Activated B cell treated with CpG ODN at 0.5 μM for 24 hours (primary cell): ENCODE measurements around the gene PTGIR. TPM values are rescaled to one million over a fixed set of nuclear protein-coding genes. Genes with fewer than 3 reads are reported as not detected.

Experiments
- ATAC-seq: fragments of 200-7000 bp; cut with Tn5 transposase; one replicate; pipeline ENCODE4 v1.10.0; 2021; ENCODE audit warnings: low read depth, mild to moderate bottlenecking, moderate library complexity
- CTCF ChIA-PET: fragments of 350-600 bp; sonication (Branson Sonifier 250); formaldehyde crosslinking; loops from one replicate; lab custom pipeline; 2021; ENCODE audit warnings: antibody characterized with exemption; lab: Charles Lee
- POLR2A ChIA-PET: fragments of 350-600 bp; sonication (Branson Sonifier 250); formaldehyde crosslinking; loops from one replicate; lab custom pipeline; 2021; ENCODE audit warnings: antibody characterized with exemption; lab: Charles Lee
- DNase-seq: peaks from one replicate; pipeline ENCODE4 v3.0.0; 2022
- H3K27ac Mint-ChIP-seq: one replicate; pipeline ENCODE4 v1.8.0; 2020; ENCODE audit warnings: mixed read lengths
- H3K27me3 Mint-ChIP-seq: one replicate; pipeline ENCODE4 v1.8.0; 2021; ENCODE audit warnings: mixed read lengths
- H3K36me3 Mint-ChIP-seq: one replicate; pipeline ENCODE4 v1.8.0; 2021; ENCODE audit warnings: low read depth, mixed read lengths
- H3K4me1 Mint-ChIP-seq: one replicate; pipeline ENCODE4 v1.8.0; 2021; ENCODE audit warnings: mixed read lengths
- H3K4me3 Mint-ChIP-seq: one replicate; pipeline ENCODE4 v1.8.0; 2020; ENCODE audit warnings: mild to moderate bottlenecking, mixed read lengths
- H3K9me3 Mint-ChIP-seq: one replicate; pipeline ENCODE4 v1.8.0; 2020; ENCODE audit warnings: mixed read lengths
- CTCF ChIP-seq: fragments of 200-600 bp; IDR thresholded peaks from one replicate; pipeline ENCODE4 v1.8.0; 2022; ENCODE audit warnings: antibody characterized with exemption, mild to moderate bottlenecking
- intact Hi-C: fragments of 100-400 bp; cut with micrococcal nuclease; formaldehyde crosslinking; loops from one replicate; pipeline ENCODE4 v1.15.1; 2024
- total RNA-seq: library from RNA; stranded (reverse); gene quantifications from 2 replicates; pipeline ENCODE4 v1.2.3, GENCODE V29; 2022

PTGIR gene
- total RNA-seq, 1 donor from 2014 or later = 17.8 TPM

- H3K27me3 Mint-ChIP-seq = no peaks in the 10 kb centered on the region
- TF ChIP-seq CTCF = no peak
- DNase-seq = no peak
- ChIA-PET CTCF (interaction anchor here (0.9 to 1.8 kb wide), 2 partner anchors 66 to 651 kb away, joined by 3 to 4 read pairs; no protein-coding TSS in a partner anchor), POLR2A (interaction anchor here (0.6 to 0.7 kb wide), 3 partner anchors 497 to 1573 kb away, joined by 3 to 4 read pairs (median 3); no protein-coding TSS in a partner anchor)
- peaks cover 8% of the 10 kb centered on the region for H3K36me3 Mint-ChIP-seq
- intact Hi-C loops = no loop called here
- ATAC-seq = no peak
- no peak overlapping the region for H3K27ac Mint-ChIP-seq
- peaks cover 7% of the 10 kb centered on the region for H3K9me3 Mint-ChIP-seq
- peaks cover 9% of the 10 kb centered on the region for H3K4me1 Mint-ChIP-seq
- no peak overlapping the region for H3K4me3 Mint-ChIP-seq
Observed at GRCh38 chr19:46596008-46596407, 28.9 kb downstream of the PTGIR start.

GRCh38 chr19:46591870-46592269, 33.0 kb downstream of the PTGIR start:
- Mint-ChIP-seq H3K4me3 (no peak overlapping the region), H3K27ac (no peak overlapping the region), H3K36me3 (no peaks in the 10 kb centered on the region), H3K9me3 (no peaks in the 10 kb centered on the region), H3K27me3 (no peaks in the 10 kb centered on the region), H3K4me1 (no peaks in the 10 kb centered on the region)
- TF ChIP-seq CTCF = no peak
- CTCF ChIA-PET = no interaction called here
- POLR2A ChIA-PET = no interaction called here
- ATAC-seq = no peak
- intact Hi-C loops = no loop called here
- DNase-seq = no peak

- ChIA-PET POLR2A (no interaction called here), CTCF (interaction anchor here (0.6 kb wide), 1 partner anchor 23 kb away, joined by 3 read pairs; no protein-coding TSS in a partner anchor)
- ATAC-seq (no peak), DNase-seq (no peak)
- Mint-ChIP-seq H3K4me1 (no peaks in the 10 kb centered on the region), H3K27ac (no peak overlapping the region), H3K9me3 (no peaks in the 10 kb centered on the region), H3K27me3 (no peaks in the 10 kb centered on the region), H3K4me3 (no peak overlapping the region), H3K36me3 (no peaks in the 10 kb centered on the region)
- intact Hi-C loops = no loop called here
- no peak for TF ChIP-seq CTCF
Observed at GRCh38 chr19:46591254-46591653, 33.6 kb downstream of the PTGIR start.

GRCh38 chr19:46587861-46588260, 37.0 kb downstream of the PTGIR start:
- H3K27me3 Mint-ChIP-seq = no peaks in the 10 kb centered on the region
- no peak for ATAC-seq
- ChIA-PET CTCF (no interaction called here), POLR2A (interaction anchor here (0.8 kb wide), 1 partner anchor 13 kb away, joined by 3 read pairs; the partner anchor contains the start of gene CALM3)
- no peak overlapping the region for H3K27ac Mint-ChIP-seq
- no peak for TF ChIP-seq CTCF
- no peaks in the 10 kb centered on the region for H3K36me3 Mint-ChIP-seq
- H3K4me1 Mint-ChIP-seq = no peaks in the 10 kb centered on the region
- DNase-seq = no peak
- intact Hi-C loops = no loop called here
- H3K9me3 Mint-ChIP-seq = peaks cover 2% of the 10 kb centered on the region
- H3K4me3 Mint-ChIP-seq = no peak overlapping the region

GRCh38 chr19:46586294-46586693, 38.6 kb downstream of the PTGIR start:
- H3K4me1 Mint-ChIP-seq = no peaks in the 10 kb centered on the region
- intact Hi-C loops = no loop called here
- CTCF ChIA-PET = no interaction called here
- no peak overlapping the region for H3K27ac Mint-ChIP-seq
- H3K9me3 Mint-ChIP-seq = peaks cover 2% of the 10 kb centered on the region
- H3K27me3 Mint-ChIP-seq = no peaks in the 10 kb centered on the region
- no peak for ATAC-seq
- no peak overlapping the region for H3K4me3 Mint-ChIP-seq
- DNase-seq = no peak
- no peak for TF ChIP-seq CTCF
- POLR2A ChIA-PET = no interaction called here
- H3K36me3 Mint-ChIP-seq = no peaks in the 10 kb centered on the region
